ENCODE measurements around the gene CNTROB. TPM values are rescaled to one million over a fixed set of nuclear protein-coding genes. Genes with fewer than 3 reads are reported as not detected.

CNTROB gene
- total RNA-seq, 2 experiments from 2014 or later = 55.4 to 72.3 TPM

DNA sequence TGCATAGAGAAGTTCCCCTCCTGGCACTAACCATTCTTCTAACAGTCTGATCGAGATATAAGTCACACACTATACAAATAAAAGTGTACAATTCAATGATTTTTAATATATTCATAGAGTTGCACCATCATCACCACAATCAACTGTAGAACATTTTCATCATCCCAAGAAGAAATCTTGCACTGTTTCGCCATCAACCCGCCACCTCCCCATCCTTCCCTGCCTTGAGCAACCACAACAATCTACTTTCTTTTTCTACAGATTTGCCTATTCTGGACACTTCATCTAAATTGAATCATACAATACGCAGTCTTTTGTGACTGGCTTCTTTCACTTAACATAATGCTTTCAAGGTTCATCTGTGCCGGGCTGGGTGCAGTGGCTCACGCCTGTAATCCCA, 37.4 kb downstream of the CNTROB start:
- H3K4me3 ChIP-seq (ENCODE audit: low read depth, low read length, poor library complexity, severe bottlenecking) = no peak overlapping the region
- H3K4me1 ChIP-seq (ENCODE audit: insufficient read depth, low read length, poor library complexity, severe bottlenecking) = no peaks in the 10 kb centered on the region
- no peak overlapping the region for H2AFZ ChIP-seq (ENCODE audit: low read length)
- H3K9me2 ChIP-seq (ENCODE audit: insufficient read depth, low read length) = no peaks in the 10 kb centered on the region
- H4K20me1 ChIP-seq (ENCODE audit: insufficient read depth, low read length) = no peaks in the 10 kb centered on the region
- no peak for DNase-seq (ENCODE audit: low spot score)
- H3K79me2 ChIP-seq (ENCODE audit: insufficient read depth, low read depth, low read length) = no peaks in the 10 kb centered on the region
- peaks cover 4% of the 10 kb centered on the region; the same call in 1 of the 2 replicates for H3K9me3 ChIP-seq (ENCODE audit: low read length)
- H3K36me3 ChIP-seq (ENCODE audit: insufficient read depth, low read length) = no peaks in the 10 kb centered on the region
- CTCF ChIA-PET (ENCODE audit: unreplicated experiment) = no interaction called here
- BruUV-seq (replicated peaks) = no TSS peak
- intact Hi-C loops (cut with micrococcal nuclease; ENCODE audit: unreplicated experiment) = no loop called here
- H3K4me2 ChIP-seq (ENCODE audit: low read length) = no peak overlapping the region
- POLR2A ChIA-PET = no interaction called here
- H3K27ac ChIP-seq (ENCODE audit: low read depth, low read length, poor library complexity, severe bottlenecking) = no peak overlapping the region
- TF ChIP-seq, protein P1, sequence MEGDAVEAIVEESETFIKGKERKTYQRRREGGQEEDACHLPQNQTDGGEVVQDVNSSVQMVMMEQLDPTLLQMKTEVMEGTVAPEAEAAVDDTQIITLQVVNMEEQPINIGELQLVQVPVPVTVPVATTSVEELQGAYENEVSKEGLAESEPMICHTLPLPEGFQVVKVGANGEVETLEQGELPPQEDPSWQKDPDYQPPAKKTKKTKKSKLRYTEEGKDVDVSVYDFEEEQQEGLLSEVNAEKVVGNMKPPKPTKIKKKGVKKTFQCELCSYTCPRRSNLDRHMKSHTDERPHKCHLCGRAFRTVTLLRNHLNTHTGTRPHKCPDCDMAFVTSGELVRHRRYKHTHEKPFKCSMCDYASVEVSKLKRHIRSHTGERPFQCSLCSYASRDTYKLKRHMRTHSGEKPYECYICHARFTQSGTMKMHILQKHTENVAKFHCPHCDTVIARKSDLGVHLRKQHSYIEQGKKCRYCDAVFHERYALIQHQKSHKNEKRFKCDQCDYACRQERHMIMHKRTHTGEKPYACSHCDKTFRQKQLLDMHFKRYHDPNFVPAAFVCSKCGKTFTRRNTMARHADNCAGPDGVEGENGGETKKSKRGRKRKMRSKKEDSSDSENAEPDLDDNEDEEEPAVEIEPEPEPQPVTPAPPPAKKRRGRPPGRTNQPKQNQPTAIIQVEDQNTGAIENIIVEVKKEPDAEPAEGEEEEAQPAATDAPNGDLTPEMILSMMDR (conservative IDR thresholded peaks at IDR 0.05; ENCODE audit: low read length) = no peak
- TF ChIP-seq EZH2phosphoT487 (IDR thresholded peaks at IDR 0.05; ENCODE audit: borderline replicate concordance, low read depth, low read length) = no peak

DNA sequence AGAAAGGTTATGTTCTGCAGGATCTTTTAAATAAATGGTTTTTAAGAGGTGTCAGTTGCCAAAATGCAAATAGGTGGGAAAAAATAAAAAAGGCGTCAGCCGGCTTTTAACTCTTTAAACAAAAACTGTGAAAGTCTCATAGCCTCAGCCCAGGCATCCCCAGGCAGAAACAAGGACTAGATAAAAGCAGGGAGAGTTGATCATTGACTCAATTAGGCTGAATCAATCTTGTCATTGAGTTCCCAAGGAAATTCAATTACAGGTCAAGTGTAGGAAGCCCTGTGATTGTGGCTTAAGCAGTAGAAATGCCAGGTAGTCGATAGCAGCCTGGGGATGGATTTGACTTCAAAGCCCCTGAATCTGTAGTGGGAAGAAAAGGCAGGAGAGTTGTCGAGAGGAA, 39.6 kb downstream of the CNTROB start:
- no peaks in the 10 kb centered on the region for H3K79me2 ChIP-seq (ENCODE audit: insufficient read depth, low read depth, low read length)
- H3K4me1 ChIP-seq (ENCODE audit: insufficient read depth, low read length, poor library complexity, severe bottlenecking) = no peaks in the 10 kb centered on the region
- peaks cover 18% of the 10 kb centered on the region for H3K9me3 ChIP-seq (ENCODE audit: low read length)
- no peaks in the 10 kb centered on the region for H3K36me3 ChIP-seq (ENCODE audit: insufficient read depth, low read length)
- H4K20me1 ChIP-seq (ENCODE audit: insufficient read depth, low read length) = no peaks in the 10 kb centered on the region
- H3K9me2 ChIP-seq (ENCODE audit: insufficient read depth, low read length) = no peaks in the 10 kb centered on the region
- DNase-seq (ENCODE audit: low spot score) = no peak
- no peak for TF ChIP-seq EZH2phosphoT487 (IDR thresholded peaks at IDR 0.05; ENCODE audit: borderline replicate concordance, low read depth, low read length)
- TF ChIP-seq, protein P1 (conservative IDR thresholded peaks at IDR 0.05; ENCODE audit: low read length) = no peak
- no TSS peak for BruUV-seq (replicated peaks)
- no peak overlapping the region for H3K27ac ChIP-seq (ENCODE audit: low read depth, low read length, poor library complexity, severe bottlenecking)
- intact Hi-C loops (cut with micrococcal nuclease; ENCODE audit: unreplicated experiment) = no loop called here
- ChIA-PET POLR2A (no interaction called here), CTCF (ENCODE audit: unreplicated experiment) (no interaction called here)
- H3K4me3 ChIP-seq (ENCODE audit: low read depth, low read length, poor library complexity, severe bottlenecking) = no peak overlapping the region
- no peak overlapping the region for H2AFZ ChIP-seq (ENCODE audit: low read length)
- no peak overlapping the region for H3K4me2 ChIP-seq (ENCODE audit: low read length)

DNA sequence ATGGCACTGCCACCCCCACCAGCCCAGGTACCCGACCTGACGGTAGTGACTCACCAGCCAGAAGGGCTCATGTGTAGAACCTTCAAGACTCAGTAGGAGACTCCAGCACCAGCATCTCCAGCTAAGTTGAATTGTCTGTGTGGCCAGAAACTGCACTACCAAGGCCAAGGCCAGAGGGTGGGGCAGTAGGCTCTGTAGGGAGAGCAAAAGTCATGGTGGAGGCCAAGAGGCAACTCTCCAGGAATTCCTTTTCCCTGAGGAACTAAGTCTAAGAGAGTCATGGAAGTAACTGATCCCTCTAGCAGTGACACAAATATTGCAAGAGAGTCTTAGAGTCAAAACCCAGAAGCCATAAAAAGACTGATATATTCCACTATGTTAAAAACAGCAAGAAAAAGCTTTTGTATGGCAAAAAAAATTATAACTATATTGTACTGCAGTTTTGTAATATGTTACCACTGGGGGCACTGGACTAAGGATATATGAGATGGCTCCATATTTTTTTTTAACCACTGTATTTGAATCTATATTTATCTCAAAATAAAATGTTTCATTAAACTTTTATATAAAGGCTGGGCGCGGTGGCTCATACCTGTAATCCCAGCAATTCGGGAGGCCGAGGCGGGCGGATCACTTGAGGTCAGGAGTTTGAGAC, 40.3 kb downstream of the CNTROB start:
- Histone ChIP-seq H4K20me1 (ENCODE audit: insufficient read depth, low read length) (no peaks in the 10 kb centered on the region), H3K27ac (ENCODE audit: low read depth, low read length, poor library complexity, severe bottlenecking) (no peak overlapping the region), H3K9me3 (ENCODE audit: low read length) (peaks cover 18% of the 10 kb centered on the region), H2AFZ (ENCODE audit: low read length) (no peak overlapping the region), H3K36me3 (ENCODE audit: insufficient read depth, low read length) (no peaks in the 10 kb centered on the region), H3K4me2 (ENCODE audit: low read length) (no peak overlapping the region), H3K4me3 (ENCODE audit: low read depth, low read length, poor library complexity, severe bottlenecking) (no peak overlapping the region), H3K9me2 (ENCODE audit: insufficient read depth, low read length) (no peaks in the 10 kb centered on the region), H3K79me2 (ENCODE audit: insufficient read depth, low read depth, low read length) (no peaks in the 10 kb centered on the region), H3K4me1 (ENCODE audit: insufficient read depth, low read length, poor library complexity, severe bottlenecking) (no peaks in the 10 kb centered on the region)
- DNase-seq (ENCODE audit: low spot score) = peak; percentile 12
- ChIA-PET CTCF (ENCODE audit: unreplicated experiment) (no interaction called here), POLR2A (no interaction called here)
- no TSS peak for BruUV-seq (replicated peaks)
- no peak for TF ChIP-seq EZH2phosphoT487 (IDR thresholded peaks at IDR 0.05; ENCODE audit: borderline replicate concordance, low read depth, low read length)
- TF ChIP-seq, protein P1 (conservative IDR thresholded peaks at IDR 0.05; ENCODE audit: low read length) = peak; percentile 69
- intact Hi-C loops (cut with micrococcal nuclease; ENCODE audit: unreplicated experiment) = no loop called here
